ENCODE measurements around the gene TMEM150C.
"Not testable (repeated sequence)": the region's sequence is repeated elsewhere in the genome, so short reads cannot be mapped to it uniquely, and the experiment has no call there.

TMEM150C gene

GRCh38 chr4:82473621-82474164 is 88.1 kb downstream of the TMEM150C start:
- DNase-seq (ENCODE audit: low spot score): no peak

DNA sequence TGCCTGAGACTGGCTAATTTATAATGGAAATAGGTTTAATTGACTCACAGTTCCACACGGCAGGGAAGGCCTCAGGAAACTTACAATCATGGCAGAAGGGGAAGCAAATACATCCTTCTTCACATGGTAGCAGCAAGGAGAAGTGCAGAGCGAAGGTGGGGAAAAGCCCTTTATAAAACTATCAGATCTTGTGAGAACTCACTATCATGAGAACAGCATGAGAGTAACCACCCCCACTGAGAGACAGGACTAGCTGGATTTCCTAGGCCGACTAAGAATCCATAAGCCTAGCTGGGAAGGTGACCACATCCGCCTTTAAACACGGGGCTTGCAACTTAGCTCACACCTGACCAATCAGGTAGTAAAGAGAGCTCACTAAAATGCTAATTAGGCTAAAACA is 88.7 kb downstream of the TMEM150C start:
- DNase-seq (ENCODE audit: low spot score): not testable (repeated sequence)

DNA sequence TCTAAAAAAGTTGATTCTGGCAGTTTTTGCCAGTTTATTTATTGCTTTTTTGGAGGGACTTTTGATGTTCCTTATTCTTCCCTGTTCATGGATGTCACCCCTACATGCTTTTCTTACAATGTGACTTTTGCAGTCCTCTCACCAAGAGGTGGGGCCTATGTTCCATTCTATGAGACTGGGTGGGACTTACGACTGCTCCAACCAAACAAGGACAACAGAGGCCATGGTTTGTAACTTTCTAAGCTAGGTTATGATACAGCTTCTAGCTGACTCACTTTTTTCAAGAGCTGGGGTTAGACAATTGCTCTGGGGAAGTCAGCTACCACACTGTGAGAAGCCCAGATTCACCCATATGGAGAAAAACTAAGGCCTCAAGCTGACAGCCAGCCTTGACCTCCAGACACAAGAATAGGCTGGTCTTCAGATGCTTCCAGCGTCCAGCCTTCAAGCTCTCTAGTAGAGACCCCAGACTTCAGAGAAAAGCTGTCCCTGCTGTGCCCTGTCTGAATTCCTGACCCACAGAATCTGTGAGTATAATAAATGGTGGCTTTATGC is 91.9 kb downstream of the TMEM150C start:
- peak; percentile 61 for DNase-seq (ENCODE audit: low spot score)

DNA sequence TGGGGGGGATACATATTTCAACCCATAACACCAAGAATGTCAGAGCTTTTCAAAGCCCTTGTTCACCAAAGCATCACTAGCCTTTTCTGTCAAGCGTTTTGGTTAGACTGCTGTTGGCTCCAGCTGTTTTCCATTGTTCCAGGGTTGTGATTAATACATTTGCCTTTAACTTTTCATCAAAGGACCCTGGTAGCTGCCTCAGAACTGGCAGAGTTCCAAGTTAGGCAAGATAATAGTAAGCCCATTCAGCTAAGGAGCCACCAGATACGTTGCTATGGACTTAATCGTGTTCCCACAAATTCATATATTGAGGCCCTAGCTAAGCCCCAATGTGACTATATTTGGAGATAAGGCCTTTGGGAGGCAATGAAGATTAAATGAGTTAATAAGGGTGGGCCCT is 94.3 kb downstream of the TMEM150C start:
- DNase-seq (ENCODE audit: low spot score): no peak

- no peak for DNase-seq (ENCODE audit: low spot score)
Measured at GRCh38 chr4:82463221-82463620, 98.6 kb downstream of the TMEM150C start.

- peak; percentile 81 for DNase-seq (ENCODE audit: low spot score)
Measured at GRCh38 chr4:82462415-82462831, 99.4 kb downstream of the TMEM150C start.

- DNase-seq (ENCODE audit: low spot score): no peak
Measured at GRCh38 chr4:82461710-82462109, 100.1 kb downstream of the TMEM150C start.

DNA sequence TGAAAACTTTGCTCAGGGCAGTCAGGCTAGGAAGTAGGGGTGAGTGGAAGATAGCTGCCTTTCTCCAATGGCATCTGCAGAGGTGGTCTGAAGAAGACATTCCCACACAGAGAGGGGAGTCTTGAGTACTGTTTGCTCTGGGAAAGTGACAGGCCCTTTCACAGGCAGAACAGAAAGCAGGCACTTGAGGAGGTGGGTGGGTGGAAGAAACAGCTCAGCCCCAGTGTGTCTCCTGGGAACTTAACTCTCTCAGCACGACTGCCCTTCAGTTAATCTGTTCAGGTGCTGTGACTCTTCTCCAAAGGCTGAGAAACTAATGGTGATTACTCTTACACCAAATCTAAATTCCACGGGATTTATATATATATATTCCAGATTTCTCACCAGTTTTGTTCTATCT is 103.1 kb downstream of the TMEM150C start:
- DNase-seq (ENCODE audit: low spot score): no peak

- DNase-seq (ENCODE audit: low spot score): no peak
Measured at GRCh38 chr4:82457266-82457665, 104.5 kb downstream of the TMEM150C start.

GRCh38 chr4:82452026-82452425 is 109.8 kb downstream of the TMEM150C start:
- no peak for DNase-seq (ENCODE audit: low spot score)

- no peak for DNase-seq (ENCODE audit: low spot score)
Measured at GRCh38 chr4:82450966-82451755, 110.6 kb downstream of the TMEM150C start.

- no peak for DNase-seq (ENCODE audit: low spot score)
Measured at GRCh38 chr4:82447886-82448285, 113.9 kb downstream of the TMEM150C start.

DNA sequence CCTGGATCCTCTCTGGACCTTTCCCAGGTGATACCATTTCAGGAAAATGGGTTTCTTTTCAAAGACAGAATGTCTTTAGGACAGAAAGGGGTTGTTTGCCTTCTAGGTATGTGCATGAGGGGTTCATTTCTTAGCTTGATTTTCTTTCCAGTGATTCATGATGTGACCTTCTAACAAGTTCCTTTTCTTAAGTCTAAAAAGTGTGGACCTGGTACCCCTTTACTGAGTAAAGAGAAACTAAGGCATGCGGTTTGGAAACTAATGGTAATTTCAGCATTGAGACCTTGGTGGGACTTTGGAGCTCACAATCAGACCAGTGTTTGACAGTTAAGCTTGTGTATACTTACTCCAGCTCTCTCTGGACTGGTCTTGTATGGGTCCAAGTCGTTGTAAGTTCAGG is 122.7 kb downstream of the TMEM150C start:
- DNase-seq (ENCODE audit: low spot score): no peak

DNA sequence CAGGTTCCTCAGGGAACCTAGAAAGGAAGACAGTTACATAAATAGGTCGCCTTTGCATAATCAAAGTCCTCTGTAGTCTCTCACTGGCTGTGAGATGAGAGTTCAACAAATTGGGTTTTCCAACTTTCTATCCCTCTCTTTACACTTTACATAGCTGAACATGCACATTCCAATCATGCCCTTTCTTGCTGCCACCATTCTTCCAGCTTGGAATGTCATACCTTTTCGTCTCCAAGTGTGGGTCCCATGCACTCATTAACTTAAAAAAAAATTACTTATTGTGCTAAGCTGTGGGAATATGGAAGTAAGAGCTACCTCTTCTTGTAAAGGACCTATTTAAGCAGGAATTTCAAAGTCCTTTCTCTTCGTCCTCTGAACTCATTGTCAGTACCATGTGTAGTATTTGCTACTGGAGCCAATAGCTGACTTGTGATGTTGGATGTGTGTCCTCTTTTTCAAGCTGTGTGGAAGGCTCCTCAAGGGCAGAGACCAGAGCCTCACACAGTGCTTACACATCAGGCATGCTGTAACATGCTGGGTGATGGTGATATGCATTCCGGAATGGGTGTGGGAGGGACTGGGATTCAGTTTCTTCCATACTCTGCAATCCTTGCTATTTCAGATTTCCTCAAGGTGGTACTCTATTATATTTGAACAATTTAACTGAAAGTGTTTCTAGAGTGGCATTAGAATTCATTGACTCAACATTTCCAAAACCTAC is 124.3 kb downstream of the TMEM150C start:
- peak; percentile 17 for DNase-seq (ENCODE audit: low spot score)

- DNase-seq (ENCODE audit: low spot score): no peak
Measured at GRCh38 chr4:82436780-82437179, 125.0 kb downstream of the TMEM150C start.

- no peak for DNase-seq (ENCODE audit: low spot score)
Measured at GRCh38 chr4:82436130-82436529, 125.7 kb downstream of the TMEM150C start.

- DNase-seq (ENCODE audit: low spot score): no peak
Measured at GRCh38 chr4:82434949-82435348, 126.8 kb downstream of the TMEM150C start.

DNA sequence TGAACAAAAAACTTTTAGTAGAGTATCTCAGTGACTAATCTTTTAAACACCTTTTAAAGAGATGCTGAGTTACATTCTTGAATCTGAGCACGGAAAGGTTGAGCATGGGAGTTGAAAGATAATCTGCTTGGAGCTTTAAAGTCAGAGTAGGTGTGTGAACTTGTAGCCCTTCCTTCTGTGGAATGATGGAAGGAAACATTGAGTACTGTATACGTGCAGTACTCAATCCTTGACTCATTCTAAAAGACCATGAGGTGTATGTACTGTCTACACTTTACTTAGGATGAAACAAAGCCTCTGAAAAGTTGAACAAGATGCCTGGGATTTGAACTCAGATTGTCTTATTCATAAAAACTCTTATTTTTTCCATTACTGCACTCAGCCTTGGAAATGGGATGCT is 128.0 kb downstream of the TMEM150C start:
- DNase-seq (ENCODE audit: low spot score): no peak

Measured in kidney tubule cell (primary cell).